Smooth muscle cell (in vitro differentiated cells): ENCODE measurements around the gene EPHA4. TPM values are rescaled to one million over a fixed set of nuclear protein-coding genes. Genes with fewer than 3 reads are reported as not detected.

Source experiments
- DNase-seq: peaks from one replicate; lab custom pipeline; 2025; ENCODE audit not compliant: unreplicated experiment; lab: John Stamatoyannopoulos, UW
- H2AFZ ChIP-seq: fragments of 200-600 bp; sonication (generic); 2 replicates; pipeline ENCODE4 v1.6.0; 2016; ENCODE audit warnings: antibody characterized with exemption, low read depth, mild to moderate bottlenecking
- H3F3A ChIP-seq: fragments of 200-600 bp; sonication (generic); 2 replicates; pipeline ENCODE4 v1.6.0; 2017; ENCODE audit warnings: antibody characterized with exemption, low read depth
- H3K27ac ChIP-seq: fragments of 200-600 bp; sonication (generic); 2 replicates; pipeline ENCODE4 v1.5.1; 2016; ENCODE audit warnings: low read depth, mild to moderate bottlenecking
- H3K27me3 ChIP-seq: fragments of 200-600 bp; sonication (generic); 2 replicates; pipeline ENCODE4 v1.6.1; 2016; ENCODE audit warnings: low read depth, mild to moderate bottlenecking
- H3K36me3 ChIP-seq: fragments of 200-600 bp; sonication (generic); 2 replicates; pipeline ENCODE4 v1.5.1; 2016; ENCODE audit warnings: low read depth
- H3K4me1 ChIP-seq: fragments of 200-600 bp; sonication (generic); 2 replicates; pipeline ENCODE4 v1.5.1; 2016; ENCODE audit warnings: low read depth
- H3K4me2 ChIP-seq: fragments of 200-600 bp; sonication (generic); 2 replicates; pipeline ENCODE4 v1.6.0; 2016; ENCODE audit warnings: mild to moderate bottlenecking
- H3K4me3 ChIP-seq: fragments of 200-600 bp; sonication (generic); 2 replicates; pipeline ENCODE4 v1.5.1; 2016; ENCODE audit warnings: mild to moderate bottlenecking
- H3K79me2 ChIP-seq: fragments of 200-600 bp; sonication (generic); 2 replicates; pipeline ENCODE4 v1.6.0; 2016; ENCODE audit warnings: low read depth, mild to moderate bottlenecking
- H3K9ac ChIP-seq: fragments of 200-600 bp; sonication (generic); 2 replicates; pipeline ENCODE4 v1.6.0; 2016; ENCODE audit warnings: low read depth
- H3K9me3 ChIP-seq: fragments of 200-600 bp; sonication (generic); replicated peaks from 2 replicates; pipeline ENCODE4 v1.5.1; 2016; ENCODE audit warnings: low read depth
- H4K20me1 ChIP-seq: fragments of 200-600 bp; sonication (generic); 2 replicates; pipeline ENCODE4 v1.6.0; 2016; ENCODE audit warnings: low read depth
- WGBS: methylation state at CpG from one replicate; pipeline ENCODE4 v1.1.7; 2016; ENCODE audit warnings: low lambda C conversion rate; 5-methylcytosine and 5-hydroxymethylcytosine counted together
- polyA plus RNA-seq: library from polyadenylated mRNA; unstranded; fragments of >200 nt; fragmentation: Nextera tagmentation; extraction: Ambion mirVana; gene quantifications from 2 replicates; pipeline ENCODE4 v1.2.1, GENCODE V29; 2016
- total RNA-seq: library from RNA; depleted of rRNA; stranded (reverse); fragments of >200 nt; gene quantifications from 2 replicates; pipeline ENCODE4 v1.2.3, GENCODE V29; 2014
- TF ChIP-seq, protein P1 (sequence below): fragments of 200-600 bp; sonication (generic); IDR thresholded peaks from 2 replicates; pipeline ENCODE4 v1.5.1; 2017; ENCODE audit warnings: borderline replicate concordance, mild to moderate bottlenecking, antibody characterized with exemption; ENCODE audit not compliant: insufficient read depth, poor library complexity, severe bottlenecking

EPHA4 gene
- total and polyA plus RNA-seq, 2 experiments from 2014 or later, result 2.8 to 48.3 TPM

DNA sequence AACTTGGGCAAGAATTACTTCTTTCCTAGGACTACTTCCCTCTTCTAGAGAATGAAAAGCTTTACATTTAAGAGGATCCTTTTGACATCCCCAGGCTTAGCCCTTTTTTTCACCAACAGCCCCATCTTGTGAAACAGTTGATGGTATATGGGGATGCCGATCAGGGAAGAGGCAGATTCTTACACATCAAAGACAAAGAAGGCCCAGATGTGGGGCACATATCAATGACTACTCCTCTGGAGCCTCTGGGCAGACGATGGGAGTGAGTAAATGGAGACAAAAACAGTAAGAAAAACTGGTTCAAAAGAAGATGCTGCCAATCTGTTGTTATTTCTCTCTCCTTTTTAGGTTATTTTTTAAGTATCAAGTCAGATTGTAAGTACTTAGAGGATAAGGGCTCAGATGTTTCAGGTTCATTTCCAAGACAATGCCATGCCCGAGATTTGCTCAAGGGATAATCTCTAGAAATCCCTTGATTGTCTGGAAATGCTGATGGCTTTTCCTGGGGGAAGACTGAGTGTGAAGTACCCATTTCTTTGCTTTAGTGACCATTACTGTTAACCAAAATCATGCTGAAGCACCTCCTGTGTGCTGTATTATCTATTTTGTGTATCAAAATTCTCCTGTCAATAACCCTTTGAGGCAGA is 117.5 kb downstream of the EPHA4 start:
- peaks cover 7% of the 10 kb centered on the region for H3K36me3 ChIP-seq
- H2AFZ ChIP-seq, result no peak overlapping the region
- H3F3A ChIP-seq, result no peaks in the 10 kb centered on the region
- no peak overlapping the region for H3K9ac ChIP-seq
- WGBS, result 66% methylated on average over 3 of the region's 3 CpGs
- no peak overlapping the region for H3K4me3 ChIP-seq
- H3K27me3 ChIP-seq, result no peaks in the 10 kb centered on the region
- TF ChIP-seq, protein P1, sequence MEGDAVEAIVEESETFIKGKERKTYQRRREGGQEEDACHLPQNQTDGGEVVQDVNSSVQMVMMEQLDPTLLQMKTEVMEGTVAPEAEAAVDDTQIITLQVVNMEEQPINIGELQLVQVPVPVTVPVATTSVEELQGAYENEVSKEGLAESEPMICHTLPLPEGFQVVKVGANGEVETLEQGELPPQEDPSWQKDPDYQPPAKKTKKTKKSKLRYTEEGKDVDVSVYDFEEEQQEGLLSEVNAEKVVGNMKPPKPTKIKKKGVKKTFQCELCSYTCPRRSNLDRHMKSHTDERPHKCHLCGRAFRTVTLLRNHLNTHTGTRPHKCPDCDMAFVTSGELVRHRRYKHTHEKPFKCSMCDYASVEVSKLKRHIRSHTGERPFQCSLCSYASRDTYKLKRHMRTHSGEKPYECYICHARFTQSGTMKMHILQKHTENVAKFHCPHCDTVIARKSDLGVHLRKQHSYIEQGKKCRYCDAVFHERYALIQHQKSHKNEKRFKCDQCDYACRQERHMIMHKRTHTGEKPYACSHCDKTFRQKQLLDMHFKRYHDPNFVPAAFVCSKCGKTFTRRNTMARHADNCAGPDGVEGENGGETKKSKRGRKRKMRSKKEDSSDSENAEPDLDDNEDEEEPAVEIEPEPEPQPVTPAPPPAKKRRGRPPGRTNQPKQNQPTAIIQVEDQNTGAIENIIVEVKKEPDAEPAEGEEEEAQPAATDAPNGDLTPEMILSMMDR, result no peak
- no peak overlapping the region for H3K27ac ChIP-seq
- H3K4me1 ChIP-seq, result peaks cover 19% of the 10 kb centered on the region
- no peaks in the 10 kb centered on the region for H4K20me1 ChIP-seq
- H3K4me2 ChIP-seq, result no peak overlapping the region
- H3K9me3 ChIP-seq, result no peaks in the 10 kb centered on the region
- H3K79me2 ChIP-seq, result no peaks in the 10 kb centered on the region
- no peak for DNase-seq

DNA sequence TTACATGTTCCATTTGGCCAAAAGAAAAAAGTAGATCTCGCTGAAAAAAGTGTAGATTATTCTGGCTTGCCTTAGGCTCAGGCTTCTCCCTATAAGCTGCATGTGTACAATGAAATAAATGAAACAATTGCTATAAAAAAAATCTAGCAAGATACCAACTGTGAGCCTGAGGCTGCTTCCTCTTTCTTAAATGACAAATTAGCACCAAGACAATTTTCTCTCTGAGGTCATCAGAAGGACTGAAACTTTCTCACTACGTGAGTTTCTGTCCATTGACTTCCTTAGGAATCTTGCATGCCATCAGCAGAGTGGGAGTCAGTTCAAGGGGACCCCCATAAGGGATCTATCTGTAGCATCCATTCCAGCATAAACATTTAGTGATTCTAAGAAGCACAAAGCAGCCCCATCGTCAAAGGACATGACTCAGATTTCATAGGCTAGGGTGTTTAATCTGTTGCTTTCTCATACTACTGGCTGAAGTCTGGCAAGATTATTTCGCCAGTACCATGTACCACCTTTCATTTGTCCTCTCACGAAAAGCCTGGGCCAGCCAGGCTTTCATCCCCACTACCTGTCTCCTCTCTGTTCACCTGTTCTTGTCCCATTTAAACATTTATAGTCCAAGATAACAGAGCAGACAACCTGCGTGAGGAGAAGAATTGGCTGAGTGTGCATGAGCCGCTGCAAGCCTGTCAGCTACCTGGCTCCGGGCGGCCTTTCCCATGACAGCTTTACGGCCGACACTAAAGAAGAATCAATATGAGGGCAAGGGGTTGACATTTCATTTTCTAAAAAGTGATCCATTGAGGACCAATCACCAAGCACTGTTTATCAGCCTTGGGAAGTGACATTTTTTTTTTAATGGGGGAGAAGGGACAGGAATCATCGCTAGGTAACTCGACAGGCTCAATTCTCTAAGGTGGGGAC is 120.0 kb downstream of the EPHA4 start:
- H3K9me3 ChIP-seq, result no peaks in the 10 kb centered on the region
- no peak overlapping the region for H3K9ac ChIP-seq
- no peaks in the 10 kb centered on the region for H3F3A ChIP-seq
- H3K4me1 ChIP-seq, result peaks cover 25% of the 10 kb centered on the region
- H3K27me3 ChIP-seq, result no peaks in the 10 kb centered on the region
- no peak overlapping the region for H3K27ac ChIP-seq
- H3K4me2 ChIP-seq, result no peak overlapping the region
- 81% methylated on average over 13 of the region's 13 CpGs for WGBS
- no peak overlapping the region for H2AFZ ChIP-seq
- no peaks in the 10 kb centered on the region for H4K20me1 ChIP-seq
- TF ChIP-seq, protein P1, result no peak
- peaks cover 7% of the 10 kb centered on the region for H3K36me3 ChIP-seq
- no peaks in the 10 kb centered on the region for H3K79me2 ChIP-seq
- DNase-seq, result no peak
- H3K4me3 ChIP-seq, result no peak overlapping the region

DNA sequence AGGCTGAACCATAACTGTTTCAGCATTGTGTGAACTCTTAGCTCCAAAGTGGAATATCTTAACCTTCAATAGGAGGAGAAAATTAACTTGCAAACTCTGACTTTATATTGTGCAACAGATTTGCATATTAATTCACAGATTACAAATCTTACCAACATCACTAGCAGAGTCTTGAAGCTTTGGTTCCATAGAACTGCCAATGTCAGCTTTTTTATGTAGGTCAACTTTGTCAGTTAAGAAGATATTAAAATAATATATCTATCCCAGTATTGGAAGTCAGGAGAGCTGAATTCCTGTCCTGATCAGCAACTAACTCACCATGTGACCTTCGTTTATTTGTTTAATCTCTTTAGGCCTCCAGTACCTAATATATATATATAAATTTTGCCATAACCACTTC is 121.8 kb downstream of the EPHA4 start:
- Histone ChIP-seq H2AFZ (no peak overlapping the region), H3K27ac (no peak overlapping the region), H4K20me1 (no peaks in the 10 kb centered on the region), H3K9me3 (no peaks in the 10 kb centered on the region), H3K79me2 (no peaks in the 10 kb centered on the region), H3F3A (no peaks in the 10 kb centered on the region), H3K4me2 (no peak overlapping the region), H3K27me3 (no peaks in the 10 kb centered on the region), H3K36me3 (no peaks in the 10 kb centered on the region), H3K9ac (no peak overlapping the region), H3K4me3 (no peak overlapping the region), H3K4me1 (peaks cover 25% of the 10 kb centered on the region)
- no peak for DNase-seq
- TF ChIP-seq, protein P1, result no peak
- WGBS, result 100% methylated on average over 1 of the region's 1 CpG
